Breast epithelium (tissue), 4 donors: ENCODE data around the gene MTOR. TPM values are rescaled to one million over a fixed set of nuclear protein-coding genes. Genes with fewer than 3 reads are reported as not detected.

ENCODE experiments used
- DNase-seq, 2 donors: peaks; one replicate each; pipeline ENCODE4 v3.0.0-alpha.2; 2019; ENCODE audit warnings: low spot score in 2 of 2
- H3K27ac ChIP-seq, 2 donors: fragments of 200-600 bp; sonication (generic) in 1 of 2; one replicate each; pipeline ENCODE4 v1.5.1; 2016 to 2019; ENCODE audit warnings: mild to moderate bottlenecking in 1 of 2
- H3K27me3 ChIP-seq, 2 donors: fragments of 200-600 bp; sonication (generic) in 1 of 2; one replicate each; pipeline versions ENCODE4 v1.5.1 to v1.6.0; 2017 to 2019; ENCODE audit warnings: control low read depth in 1 of 2, mild to moderate bottlenecking in 1 of 2
- H3K36me3 ChIP-seq: fragments of 200-600 bp; one replicate; pipeline ENCODE4 v1.5.1; 2019
- H3K4me1 ChIP-seq, 2 donors: fragments of 200-600 bp; sonication (generic); one replicate each; pipeline ENCODE4 v1.5.1; 2016 to 2019; ENCODE audit warnings: control low read depth in 1 of 2
- H3K4me3 ChIP-seq, 3 donors: fragments of 200-600 bp; sonication (generic); 1 replicate in 2 of 3; 2 replicates in 1 of 3; pipeline ENCODE4 v1.5.1; 2016 to 2019; ENCODE audit warnings: mild to moderate bottlenecking in 3 of 3, moderate library complexity in 2 of 3
- H3K9me3 ChIP-seq, 2 donors: fragments of 200-600 bp; sonication (generic) in 1 of 2; one replicate each; pipeline ENCODE4 v1.5.1; 2016 to 2019; ENCODE audit warnings: control low read depth in 1 of 2
- CTCF ChIP-seq, 3 donors: fragments of 450-650 bp; IDR thresholded peaks; one replicate each; pipeline ENCODE4 v1.5.1; 2016 to 2017; ENCODE audit warnings: antibody characterized with exemption in 3 of 3, mild to moderate bottlenecking in 3 of 3, moderate library complexity in 3 of 3
- POLR2A ChIP-seq: fragments of 450-650 bp; IDR thresholded peaks from one replicate; pipeline ENCODE4 v1.6.1; 2016; ENCODE audit warnings: antibody characterized with exemption, mild to moderate bottlenecking, moderate library complexity
- POLR2AphosphoS5 ChIP-seq, 3 donors: sonication (generic); formaldehyde crosslinking; IDR thresholded peaks; one replicate each; pipeline ENCODE4 v1.6.1; 2017; ENCODE audit warnings: antibody characterized with exemption in 3 of 3
- intact Hi-C: fragments of 100-400 bp; cut with DNase I; formaldehyde crosslinking; loops from one replicate; pipeline ENCODE4 v1.15.1; 2023; ENCODE audit warnings: low total_unique reads
- total RNA-seq, 3 donors: library from RNA; depleted of rRNA; stranded (reverse); fragments of >200 nt; gene quantifications; one replicate each; pipeline ENCODE4 v1.1.0, GENCODE V29; 2016

The MTOR gene
- total RNA-seq, 3 donors from 2014 or later: 36.8 to 48.4 (median 46.5) TPM

- H3K9me3 ChIP-seq: no peaks in the 10 kb centered on the region
- TF ChIP-seq POLR2AphosphoS5 (IDR thresholded peaks at IDR 0.05): peak in 1 of 3 donors; percentile 12
- no peak for TF ChIP-seq POLR2A
- H3K4me3 ChIP-seq: no peak overlapping the region
- H3K36me3 ChIP-seq: peaks cover 4% of the 10 kb centered on the region
- H3K4me1 ChIP-seq: no peaks in the 10 kb centered on the region
- peak overlapping the region; percentile 45 to 53 for H3K27ac ChIP-seq
- intact Hi-C loops: no loop called here
- H3K27me3 ChIP-seq: no peaks in the 10 kb centered on the region
- DNase-seq: peak in 1 of 2 donors; percentile 87
These were observed 54.3 kb downstream of the MTOR start for GRCh38 chr1:11207898-11208611.

- DNase-seq: no peak
- H3K4me1 ChIP-seq: no peaks in the 10 kb centered on the region
- no peak overlapping the region for H3K4me3 ChIP-seq
- no peak for TF ChIP-seq POLR2A
- TF ChIP-seq CTCF (IDR thresholded peaks at IDR 0.05): no peak
- TF ChIP-seq POLR2AphosphoS5 (IDR thresholded peaks at IDR 0.05): no peak
- no peaks in the 10 kb centered on the region for H3K36me3 ChIP-seq
- no peaks in the 10 kb centered on the region for H3K27me3 ChIP-seq
- H3K27ac ChIP-seq: peak overlapping the region in 1 of 2 donors; percentile 34
- intact Hi-C loops: no loop called here
- H3K9me3 ChIP-seq: no peaks in the 10 kb centered on the region
These were observed 57.8 kb downstream of the MTOR start for GRCh38 chr1:11204396-11205190.

GRCh38 chr1:11198851-11199594, 63.3 kb downstream of the MTOR start:
- DNase-seq: no peak
- H3K9me3 ChIP-seq: no peaks in the 10 kb centered on the region
- TF ChIP-seq CTCF (IDR thresholded peaks at IDR 0.05): no peak
- TF ChIP-seq POLR2A: no peak
- no peak for TF ChIP-seq POLR2AphosphoS5 (IDR thresholded peaks at IDR 0.05)
- intact Hi-C loops: no loop called here
- no peaks in the 10 kb centered on the region for H3K27me3 ChIP-seq
- no peaks in the 10 kb centered on the region for H3K36me3 ChIP-seq
- H3K27ac ChIP-seq: no peak overlapping the region
- no peaks in the 10 kb centered on the region for H3K4me1 ChIP-seq
- H3K4me3 ChIP-seq: no peak overlapping the region

GRCh38 chr1:11198257-11198656, 64.1 kb downstream of the MTOR start:
- no peaks in the 10 kb centered on the region for H3K36me3 ChIP-seq
- no peak overlapping the region for H3K27ac ChIP-seq
- H3K4me3 ChIP-seq: no peak overlapping the region
- no peak for DNase-seq
- intact Hi-C loops: no loop called here
- H3K27me3 ChIP-seq: no peaks in the 10 kb centered on the region
- TF ChIP-seq CTCF (IDR thresholded peaks at IDR 0.05) (no peak), POLR2AphosphoS5 (IDR thresholded peaks at IDR 0.05) (no peak), POLR2A (no peak)
- H3K9me3 ChIP-seq: no peaks in the 10 kb centered on the region
- no peaks in the 10 kb centered on the region for H3K4me1 ChIP-seq

GRCh38 chr1:11197359-11197758, 65.0 kb downstream of the MTOR start:
- DNase-seq: no peak
- no peaks in the 10 kb centered on the region for H3K27me3 ChIP-seq
- intact Hi-C loops: no loop called here
- no peak overlapping the region for H3K4me3 ChIP-seq
- no peaks in the 10 kb centered on the region for H3K36me3 ChIP-seq
- no peak overlapping the region for H3K27ac ChIP-seq
- no peaks in the 10 kb centered on the region for H3K4me1 ChIP-seq
- TF ChIP-seq POLR2AphosphoS5 (IDR thresholded peaks at IDR 0.05): no peak
- TF ChIP-seq CTCF (IDR thresholded peaks at IDR 0.05): no peak
- TF ChIP-seq POLR2A: no peak
- H3K9me3 ChIP-seq: no peaks in the 10 kb centered on the region
